Stomach (tissue), 9 donors: ENCODE data around the gene MMP19. TPM values are rescaled to one million over a fixed set of nuclear protein-coding genes. Genes with fewer than 3 reads are reported as not detected.

Source experiments
- DNase-seq, 2 donors: peaks; one replicate each; pipeline versions ENCODE4 v3.0.0 to v3.0.0-alpha.2; 2013 to 2019
- H3K27ac ChIP-seq, 5 donors: fragments of 200-600 bp in 4 of 5; sonication (generic) in 4 of 5; one replicate each; pipeline ENCODE4 v1.5.1; 2013 to 2019; ENCODE audit warnings: mild to moderate bottlenecking in 1 of 5, moderate library complexity in 1 of 5
- H3K27me3 ChIP-seq, 3 donors: fragments of 200-600 bp; sonication (generic); one replicate each; pipeline ENCODE4 v1.5.1; 2017 to 2019; ENCODE audit warnings: mixed run types in 1 of 3
- H3K36me3 ChIP-seq, 4 donors: fragments of 200-600 bp; sonication (generic); 1 replicate in 3 of 4; 2 replicates in 1 of 4; pipeline ENCODE4 v1.5.1; 2016 to 2019
- H3K4me1 ChIP-seq, 4 donors: fragments of 200-600 bp; sonication (generic); one replicate each; pipeline ENCODE4 v1.5.1; 2016 to 2019
- H3K4me3 ChIP-seq, 4 donors: fragments of 200-600 bp; sonication (generic) in 3 of 4; one replicate each; pipeline ENCODE4 v1.5.1; 2016 to 2019; ENCODE audit warnings: mild to moderate bottlenecking in 1 of 4
- H3K9me3 ChIP-seq, 4 donors: fragments of 200-600 bp; sonication (generic); one replicate each; pipeline ENCODE4 v1.5.1; 2016 to 2019
- CTCF ChIP-seq, 7 experiments: fragments of 450-650 bp in 4 of 7; fragments of 200-600 bp in 3 of 7; sonication (generic) in 3 of 7; IDR thresholded peaks; one replicate each; pipeline ENCODE4 v1.5.1; 2016 to 2019; ENCODE audit warnings: antibody characterized with exemption in 7 of 7, control low read depth in 2 of 7, mild to moderate bottlenecking in 1 of 7
- EP300 ChIP-seq: sonication (generic); formaldehyde crosslinking; IDR thresholded peaks from one replicate; pipeline ENCODE4 v1.6.1; 2017; ENCODE audit warnings: antibody characterized with exemption
- POLR2A ChIP-seq, 4 donors: fragments of 450-650 bp; IDR thresholded peaks; one replicate each; pipeline ENCODE4 v1.6.1; 2016; ENCODE audit warnings: antibody characterized with exemption in 4 of 4, control low read depth in 2 of 4, mild to moderate bottlenecking in 1 of 4, moderate library complexity in 1 of 4
- POLR2AphosphoS5 ChIP-seq, 3 donors: sonication (generic); formaldehyde crosslinking; IDR thresholded peaks; one replicate each; pipeline ENCODE4 v1.6.1; 2016; ENCODE audit warnings: antibody characterized with exemption in 3 of 3
- WGBS, 5 donors: extraction: QIAGEN DNeasy Blood & Tissue Kit in 3 of 5; methylation state at CpG; one replicate each; pipeline versions ENCODE4 v1.1.5 to v1.1.7; 2013 to 2018; 5-methylcytosine and 5-hydroxymethylcytosine counted together
- intact Hi-C: fragments of 100-400 bp; cut with DNase I; formaldehyde crosslinking; loops from one replicate; pipeline ENCODE4 v1.15.1; 2023; ENCODE audit warnings: low total_unique reads
- polyA plus RNA-seq, 3 donors: library from polyadenylated mRNA; stranded (reverse); fragments of 200-250 nt; gene quantifications; one replicate each; pipeline ENCODE4 v1.2.3, GENCODE V29; 2013
- total RNA-seq, 5 donors: library from RNA; depleted of rRNA; stranded (reverse); fragments of >200 nt; gene quantifications; one replicate each; pipeline versions ENCODE4 v1.1.0 to v1.2.3, GENCODE V29; 2014 to 2016
- donor health status: healthy with polysubstance abuse.
- donor health status: Bipolar disorder and iron deficiency.
- donor health status: healthy.

MMP19 gene
- total and polyA plus RNA-seq, 8 donors, result 2.7 to 18.0 (median 10.5) TPM

GRCh38 chr12:55822228-55822627 lies 20.5 kb downstream of the MMP19 start:
- Histone ChIP-seq H3K27ac (no peak overlapping the region), H3K36me3 (peaks cover 20 to 47% (median 46%) of the 10 kb centered on the region in 4 donors), H3K4me1 (peaks cover 25 to 63% (median 43%) of the 10 kb centered on the region in 4 donors), H3K9me3 (no peaks in the 10 kb centered on the region), H3K4me3 (no peak overlapping the region), H3K27me3 (no peaks in the 10 kb centered on the region)
- intact Hi-C loops, result no loop called here
- TF ChIP-seq POLR2AphosphoS5 (IDR thresholded peaks at IDR 0.05) (no peak), EP300 (no peak), POLR2A (IDR thresholded peaks at IDR 0.05) (no peak), CTCF (IDR thresholded peaks at IDR 0.05) (no peak)
- WGBS, 5 donors, result 20 to 41% (median 27%) methylated on average over 6 of the region's 6 CpGs
- peak in 1 of 2 donors; percentile 37 for DNase-seq

DNA sequence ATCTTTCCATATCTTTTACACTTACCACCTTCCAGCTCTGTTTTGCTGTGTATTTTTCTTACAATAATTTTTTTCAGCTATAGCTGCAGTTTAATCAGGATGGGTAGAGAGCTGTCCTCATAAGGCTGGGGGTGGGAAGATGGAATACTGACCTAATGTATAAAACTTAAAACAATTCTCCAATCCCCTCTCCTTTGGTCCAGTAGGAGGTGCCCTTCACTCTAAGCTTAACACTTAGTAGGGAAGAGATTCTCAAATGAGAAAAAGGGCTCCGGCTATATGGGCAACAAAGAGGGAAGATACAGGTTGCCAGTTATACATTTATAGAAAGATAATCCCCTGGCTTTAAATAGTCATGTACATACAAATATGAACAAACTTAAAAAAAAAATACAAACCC lies 22.1 kb downstream of the MMP19 start:
- DNase-seq, result no peak
- H3K9me3 ChIP-seq, result no peaks in the 10 kb centered on the region
- H3K36me3 ChIP-seq, result peaks cover 20 to 48% (median 46%) of the 10 kb centered on the region in 4 donors
- H3K27ac ChIP-seq, result peak overlapping the region in 1 of 5 donors; percentile 2
- intact Hi-C loops, result no loop called here
- no peak overlapping the region for H3K4me3 ChIP-seq
- WGBS, 5 donors, result 81 to 96% (median 92%) methylated on average over 1 of the region's 1 CpG
- peaks cover 16 to 60% (median 41%) of the 10 kb centered on the region in 4 donors for H3K4me1 ChIP-seq
- H3K27me3 ChIP-seq, result no peaks in the 10 kb centered on the region
- TF ChIP-seq POLR2A (IDR thresholded peaks at IDR 0.05) (no peak), EP300 (no peak), CTCF (IDR thresholded peaks at IDR 0.05) (no peak), POLR2AphosphoS5 (IDR thresholded peaks at IDR 0.05) (no peak)

DNA sequence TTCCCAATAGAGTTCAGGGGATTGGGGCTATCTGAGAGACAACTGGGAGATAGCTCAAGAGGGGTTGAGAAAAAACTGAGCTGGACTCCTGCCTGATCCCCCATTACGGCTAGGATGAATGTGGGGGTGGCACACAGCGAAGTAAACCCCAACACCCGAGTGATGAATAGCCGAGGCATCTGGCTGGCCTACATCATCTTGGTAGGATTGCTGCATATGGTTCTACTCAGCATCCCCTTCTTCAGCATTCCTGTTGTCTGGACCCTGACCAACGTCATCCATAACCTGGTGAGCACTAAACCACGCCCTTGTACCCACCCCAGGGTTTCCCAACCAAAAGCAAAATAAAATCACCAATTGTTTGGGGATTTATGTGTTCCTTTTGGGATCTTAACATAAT lies 23.9 kb downstream of the MMP19 start:
- no peak for TF ChIP-seq POLR2A (IDR thresholded peaks at IDR 0.05)
- no peak for TF ChIP-seq EP300
- TF ChIP-seq POLR2AphosphoS5 (IDR thresholded peaks at IDR 0.05), result no peak
- intact Hi-C loops, result no loop called here
- H3K4me1 ChIP-seq, result peaks cover 29 to 60% (median 44%) of the 10 kb centered on the region in 4 donors
- no peak for DNase-seq
- H3K27ac ChIP-seq, result peak overlapping the region in 4 of 5 donors; percentile 78 to 94 (median 90)
- H3K4me3 ChIP-seq, result peak overlapping the region; percentile 82 to 89 (median 84)
- no peaks in the 10 kb centered on the region for H3K9me3 ChIP-seq
- no peaks in the 10 kb centered on the region for H3K27me3 ChIP-seq
- peaks cover 20 to 65% (median 60%) of the 10 kb centered on the region in 4 donors for H3K36me3 ChIP-seq
- WGBS, 5 donors, result 70 to 77% (median 76%) methylated on average over 6 of the region's 6 CpGs

DNA sequence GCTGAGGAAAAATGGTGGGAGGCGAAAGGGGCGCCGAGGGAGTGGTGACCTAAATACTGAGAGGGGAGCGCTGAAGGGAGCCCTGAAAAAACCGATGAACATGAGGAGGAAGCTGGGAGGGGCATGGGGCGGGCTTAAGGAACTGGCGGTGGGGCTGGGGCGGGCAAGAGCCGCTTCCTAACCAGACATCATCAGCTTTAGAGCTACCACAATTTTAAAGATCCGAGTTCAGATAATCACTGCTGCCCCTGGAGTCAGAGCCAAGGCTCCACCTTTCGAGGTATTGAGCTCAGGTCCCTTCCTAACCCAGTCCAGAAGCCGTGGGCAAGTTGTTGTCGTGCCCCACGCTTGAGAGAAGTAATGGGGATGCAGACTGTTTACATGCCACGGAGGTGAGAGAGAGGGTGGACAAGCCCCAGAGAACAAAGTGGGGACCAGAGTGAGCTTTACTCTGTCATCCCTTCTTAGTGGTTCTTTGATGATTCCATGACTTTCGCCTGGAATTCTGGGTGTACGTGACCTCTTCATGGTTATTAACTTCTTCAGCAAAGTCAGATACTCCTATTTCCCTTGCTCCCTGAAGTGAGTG lies 24.5 kb downstream of the MMP19 start:
- no peaks in the 10 kb centered on the region for H3K9me3 ChIP-seq
- peaks cover 20 to 69% (median 63%) of the 10 kb centered on the region in 4 donors for H3K36me3 ChIP-seq
- DNase-seq, result no peak
- 1 to 2% (median 2%) methylated on average over 17 of the region's 17 CpGs for WGBS, 5 donors
- H3K27me3 ChIP-seq, result no peaks in the 10 kb centered on the region
- peak overlapping the region; percentile 78 to 94 (median 90) for H3K27ac ChIP-seq
- intact Hi-C loops, result no loop called here
- peaks cover 29 to 58% (median 45%) of the 10 kb centered on the region in 4 donors for H3K4me1 ChIP-seq
- H3K4me3 ChIP-seq, result peak overlapping the region; percentile 82 to 89 (median 84)
- TF ChIP-seq POLR2AphosphoS5 (IDR thresholded peaks at IDR 0.05), result no peak
- peak in 1 of 4 donors; percentile 3 for TF ChIP-seq POLR2A (IDR thresholded peaks at IDR 0.05)

GRCh38 chr12:55817345-55818139 lies 25.2 kb downstream of the MMP19 start, which contains the start of the genes ORMDL2 and SARNP:
TSS of gene ORMDL2 (plus strand) at chr12:55818041. CDS start at chr12:55819000, 959 bp downstream.
TSS of gene SARNP (minus strand) at chr12:55817724. CDS start at chr12:55817701, 23 bp downstream.
- 0 to 1% (median 0%) methylated on average over 38 of the region's 38 CpGs for WGBS, 5 donors
- intact Hi-C loops, result no loop called here
- H3K9me3 ChIP-seq, result no peaks in the 10 kb centered on the region
- H3K4me1 ChIP-seq, result peaks cover 29 to 61% (median 51%) of the 10 kb centered on the region in 4 donors
- peaks cover 20 to 69% (median 58%) of the 10 kb centered on the region in 4 donors for H3K36me3 ChIP-seq
- H3K27me3 ChIP-seq, result no peaks in the 10 kb centered on the region
- peak within 1 kb of the TSS; percentile 82 to 89 (median 84) for H3K4me3 ChIP-seq
- TF ChIP-seq CTCF (IDR thresholded peaks at IDR 0.05) (no peak), POLR2AphosphoS5 (IDR thresholded peaks at IDR 0.05) (peak; percentile 73 to 86 (median 74)), EP300 (no peak), POLR2A (IDR thresholded peaks at IDR 0.05) (peak in 2 of 4 donors; percentile 15 to 53)
- DNase-seq, result peak; percentile 98 to 100
- peak within 1 kb of the TSS; percentile 87 to 94 (median 90) for H3K27ac ChIP-seq
